Renal cortical epithelial cell (primary cell): ENCODE results near the gene PCK2. TPM values are rescaled to one million over a fixed set of nuclear protein-coding genes. Genes with fewer than 3 reads are reported as not detected.

Experiments
- DNase-seq: peaks from one replicate; pipeline ENCODE4 v3.0.0-alpha.2; 2011; ENCODE audit warnings: low read depth
- total RNA-seq: library from RNA; depleted of rRNA; stranded (reverse); fragments of >200 nt; gene quantifications from 2 replicates; pipeline ENCODE4 v1.2.3, GENCODE V29; 2014

PCK2 gene
- total RNA-seq, 1 donor from 2014 or later: 18.5 TPM

DNA sequence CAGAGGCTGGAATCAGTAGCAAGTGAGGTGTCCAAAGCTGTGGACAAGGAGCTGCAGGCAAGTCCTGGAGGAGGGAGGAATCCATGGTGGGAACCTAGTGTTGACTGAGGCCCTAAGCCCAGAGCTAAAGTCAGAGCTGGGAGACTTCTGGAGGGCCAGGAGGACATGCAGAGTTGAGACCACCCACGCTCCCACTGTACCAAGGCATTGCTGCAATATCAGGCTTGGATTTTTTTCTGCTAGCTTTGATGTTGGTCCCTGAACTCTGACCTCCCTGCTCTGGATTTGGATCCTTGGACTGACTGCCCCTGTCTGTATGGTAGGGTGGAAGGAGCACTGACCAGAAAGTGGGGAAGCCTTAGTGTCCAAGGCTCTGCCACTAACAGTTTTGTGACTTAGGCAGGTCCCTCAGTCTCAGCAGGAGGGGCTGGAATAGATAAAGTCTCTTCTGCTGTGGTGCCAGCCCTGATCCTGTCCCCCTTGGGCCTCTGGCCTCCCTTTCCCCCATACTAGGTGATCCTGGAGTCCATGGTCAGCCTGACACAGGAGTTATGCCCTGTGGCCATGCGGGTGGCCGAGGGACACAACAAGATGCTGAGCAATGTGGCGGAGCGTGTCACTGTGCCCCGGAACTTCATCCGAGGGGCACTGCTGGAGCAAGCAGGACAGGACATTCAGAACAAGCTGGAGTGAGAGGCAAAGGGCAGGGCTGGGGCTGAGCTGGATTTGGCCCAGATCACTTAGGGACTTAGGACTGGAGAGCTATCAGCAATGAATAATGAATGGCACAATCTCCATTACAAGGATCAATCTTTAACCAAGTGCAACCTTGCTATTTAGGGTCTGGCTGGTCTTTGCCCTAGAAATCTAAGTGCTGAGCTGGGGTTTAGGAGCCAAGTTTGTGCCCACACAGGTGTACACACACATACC is 32.9 kb upstream of the PCK2 start:
- DNase-seq: no peak

DNA sequence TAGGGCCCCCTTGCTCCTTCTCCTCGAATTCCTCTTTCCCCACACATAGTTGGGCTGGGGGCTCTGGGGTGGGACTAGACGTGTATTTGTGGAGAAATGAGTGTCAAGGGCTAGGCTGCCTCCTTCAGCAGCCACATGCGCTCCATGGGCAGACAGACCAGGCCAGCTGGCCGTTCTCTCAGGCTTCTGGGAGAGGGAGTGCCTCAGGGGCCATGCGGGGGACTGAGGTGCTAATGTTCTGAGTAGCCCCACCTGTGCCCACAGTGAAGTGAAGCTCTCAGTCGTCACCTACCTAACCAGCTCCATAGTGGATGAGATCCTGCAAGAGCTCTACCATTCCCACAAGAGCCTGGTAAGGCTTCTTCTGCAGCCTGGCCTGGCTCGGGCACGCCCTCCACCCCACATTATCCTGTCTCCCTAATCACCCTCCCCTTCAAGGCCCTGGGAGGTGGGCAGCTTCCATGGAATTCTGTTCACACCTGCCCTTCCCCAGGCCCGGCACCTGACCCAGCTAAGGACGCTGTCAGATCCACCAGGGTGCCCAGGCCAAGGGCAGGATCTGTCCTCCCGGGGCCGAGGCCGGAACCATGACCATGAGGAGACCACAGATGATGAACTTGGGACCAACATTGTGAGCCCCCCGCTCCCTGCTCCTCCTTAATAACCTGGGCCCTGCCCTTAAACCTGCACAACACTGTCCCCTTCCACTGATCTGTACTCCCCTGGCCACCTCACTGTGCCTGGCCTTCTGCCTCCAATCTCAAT is 31.7 kb upstream of the PCK2 start:
- no peak for DNase-seq

DNA sequence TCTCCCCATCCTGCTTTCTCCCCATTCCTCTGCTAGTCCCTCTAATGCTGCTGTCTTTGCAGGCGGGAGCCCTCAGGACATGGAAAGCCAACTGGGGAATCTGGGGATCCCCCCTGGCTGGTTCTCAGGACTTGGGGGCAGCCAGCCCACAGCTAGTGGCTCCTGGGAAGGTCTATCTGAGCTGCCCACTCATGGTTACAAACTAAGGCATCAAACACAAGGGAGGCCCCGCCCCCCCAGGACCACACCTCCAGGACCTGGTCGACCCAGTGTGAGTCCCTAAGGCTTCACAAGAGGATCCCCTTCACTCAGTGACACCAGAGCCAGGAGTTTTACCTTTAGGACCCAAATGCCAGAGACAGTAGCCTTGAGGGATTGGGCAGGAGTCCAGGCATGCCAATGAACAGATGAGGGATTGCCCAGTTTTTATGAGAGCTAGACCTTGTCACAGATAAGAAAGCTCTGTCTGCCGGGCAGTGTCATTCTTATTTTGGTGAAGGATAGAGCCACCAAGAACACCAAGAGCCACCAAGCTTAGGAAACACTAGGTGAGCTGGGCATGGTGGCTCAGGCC is 30.8 kb upstream of the PCK2 start:
- no peak for DNase-seq

DNA sequence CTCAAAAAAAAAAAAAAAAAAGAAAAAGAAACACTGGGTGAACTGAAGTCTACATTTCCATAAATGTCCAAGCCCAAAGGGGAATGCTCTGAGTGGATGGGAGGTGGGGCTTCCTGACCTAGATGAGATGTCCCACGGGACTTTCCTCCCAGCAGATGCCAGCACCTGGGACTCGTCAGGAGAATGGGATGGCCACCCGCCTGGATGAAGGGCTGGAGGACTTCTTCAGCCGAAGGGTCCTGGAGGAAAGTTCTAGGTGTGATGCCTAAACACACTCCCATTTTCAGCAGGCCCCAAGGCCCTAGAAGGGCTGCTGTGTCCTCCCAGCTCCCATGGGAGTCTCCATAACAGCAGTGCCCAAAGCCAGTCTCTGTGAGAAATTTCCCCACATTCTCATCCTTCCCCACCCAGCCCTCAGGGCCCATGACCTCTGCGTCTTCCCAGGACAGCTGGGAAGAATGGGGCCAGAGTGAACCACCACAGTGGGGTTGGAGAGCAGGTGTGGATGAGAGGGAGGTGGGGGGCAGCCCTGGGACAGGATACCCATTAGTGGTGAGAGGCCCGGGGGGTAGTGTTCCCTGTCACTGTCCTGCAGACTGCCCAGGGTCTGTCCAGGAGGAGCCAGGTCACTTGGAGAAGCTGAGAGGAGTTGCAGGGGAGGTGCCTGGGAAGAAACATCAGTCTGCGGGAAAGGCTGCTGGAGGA is 29.9 kb upstream of the PCK2 start:
- DNase-seq: no peak

DNA sequence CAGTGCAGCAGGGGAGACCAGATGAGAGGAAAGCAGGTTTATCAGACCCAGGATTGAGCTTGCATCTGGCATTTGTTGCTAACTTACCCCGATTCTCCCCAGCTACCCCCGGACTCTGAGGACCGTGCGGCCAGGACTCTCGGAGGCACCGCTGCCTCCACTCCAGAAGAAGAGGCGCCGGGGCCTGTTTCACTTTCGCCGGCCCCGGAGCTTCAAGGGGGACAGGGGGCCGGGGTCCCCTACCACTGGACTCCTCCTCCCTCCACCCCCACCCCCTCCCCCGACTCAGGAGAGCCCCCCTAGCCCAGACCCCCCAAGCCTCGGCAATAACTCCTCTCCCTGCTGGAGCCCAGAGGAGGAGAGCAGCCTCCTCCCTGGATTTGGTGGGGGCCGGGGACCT is 29.3 kb upstream of the PCK2 start:
- no peak for DNase-seq

DNA sequence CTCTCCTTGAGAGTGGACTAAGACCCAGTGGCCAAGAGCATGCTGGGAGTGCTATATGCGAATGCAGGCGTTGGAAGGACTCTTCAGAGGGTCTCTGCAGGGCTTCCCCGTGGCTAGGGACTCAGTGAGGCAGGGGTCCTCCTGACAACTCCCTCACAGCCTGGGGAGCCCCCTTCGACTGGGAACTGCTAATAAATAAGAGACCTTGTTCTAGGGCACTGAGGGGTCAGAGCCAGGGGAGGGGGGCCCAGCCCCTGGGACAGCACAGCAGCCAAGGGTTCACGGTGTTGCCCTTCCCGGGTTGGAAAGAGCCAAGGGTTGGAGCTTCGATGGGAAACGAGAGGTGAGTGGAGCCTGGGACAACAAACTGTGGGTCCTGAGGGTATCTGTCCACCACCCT is 28.7 kb upstream of the PCK2 start:
- no peak for DNase-seq

DNA sequence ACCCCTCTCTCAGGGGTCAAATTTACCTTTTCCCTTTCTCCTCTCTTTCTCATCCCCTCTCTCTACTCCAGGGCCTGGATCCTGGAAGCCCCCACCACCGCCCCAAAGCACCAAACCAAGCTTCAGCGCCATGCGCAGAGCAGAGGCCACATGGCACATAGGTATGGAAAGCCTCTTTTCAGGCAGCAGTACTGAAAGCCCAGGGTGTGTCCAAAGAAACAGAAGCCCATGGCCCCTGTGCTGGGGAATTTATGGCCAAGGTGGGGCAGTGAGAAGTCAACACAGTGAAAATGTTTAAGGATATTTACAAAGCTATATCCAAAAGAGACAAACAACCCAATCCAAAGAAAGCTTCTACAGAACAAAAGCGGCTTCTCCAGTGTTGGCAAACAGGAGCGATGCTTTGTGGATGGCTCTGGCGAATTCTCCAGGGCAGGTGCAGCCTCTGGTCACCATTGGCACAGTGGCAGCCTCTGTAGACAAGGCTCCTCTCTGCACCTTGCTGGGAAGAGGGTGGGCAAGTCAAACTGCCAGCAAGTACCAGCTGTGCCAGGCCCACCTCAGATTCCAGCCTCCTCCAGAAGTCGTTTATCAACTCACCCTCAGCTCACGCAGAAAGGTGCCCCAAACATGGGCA is 27.5 kb upstream of the PCK2 start:
- no peak for DNase-seq

DNA sequence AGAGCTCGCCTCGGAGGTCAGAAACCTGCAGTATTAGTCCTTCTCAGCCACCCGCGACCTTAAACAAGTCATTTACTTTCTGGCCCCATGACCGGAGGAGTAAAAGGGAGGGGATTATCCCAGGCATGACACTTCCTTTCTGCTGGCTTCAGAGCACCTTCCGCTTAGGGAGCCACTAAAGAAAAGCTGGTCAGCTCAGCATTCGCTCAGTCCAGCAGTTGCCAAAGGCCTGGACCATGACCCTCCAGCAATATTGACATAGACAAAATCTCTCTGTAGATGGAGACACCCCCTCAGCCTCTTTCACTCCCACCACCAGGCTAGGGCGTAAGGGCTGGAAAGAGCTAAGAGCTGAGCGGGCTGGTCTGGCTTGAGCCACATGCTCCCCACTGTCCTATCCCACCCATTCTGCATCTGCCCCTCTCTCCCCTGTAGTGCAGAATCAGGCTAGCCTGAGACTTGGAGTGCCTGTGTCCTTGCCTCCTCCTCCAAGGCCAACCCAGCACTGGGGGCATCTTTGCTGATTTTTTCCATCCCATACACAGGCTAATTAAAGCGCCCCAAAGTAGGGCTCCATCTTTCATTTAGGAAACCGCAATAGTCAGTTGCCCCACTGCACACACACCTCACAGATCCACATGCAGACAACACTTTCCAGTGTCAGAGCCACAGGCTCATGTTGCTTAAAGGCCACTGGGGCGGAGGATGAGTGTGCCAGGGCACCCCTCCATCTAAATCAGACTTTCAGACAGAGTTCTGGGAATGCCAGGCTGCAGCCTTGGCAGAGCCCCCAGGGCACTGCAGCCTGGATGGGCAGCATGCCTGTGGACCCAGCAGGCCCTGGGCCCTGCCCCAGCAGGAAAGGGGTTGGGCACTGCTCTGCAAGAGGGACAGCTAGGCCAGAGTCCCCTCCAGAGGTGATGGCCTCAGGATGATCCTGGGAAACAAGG is 26.7 kb upstream of the PCK2 start:
- DNase-seq: no peak

DNA sequence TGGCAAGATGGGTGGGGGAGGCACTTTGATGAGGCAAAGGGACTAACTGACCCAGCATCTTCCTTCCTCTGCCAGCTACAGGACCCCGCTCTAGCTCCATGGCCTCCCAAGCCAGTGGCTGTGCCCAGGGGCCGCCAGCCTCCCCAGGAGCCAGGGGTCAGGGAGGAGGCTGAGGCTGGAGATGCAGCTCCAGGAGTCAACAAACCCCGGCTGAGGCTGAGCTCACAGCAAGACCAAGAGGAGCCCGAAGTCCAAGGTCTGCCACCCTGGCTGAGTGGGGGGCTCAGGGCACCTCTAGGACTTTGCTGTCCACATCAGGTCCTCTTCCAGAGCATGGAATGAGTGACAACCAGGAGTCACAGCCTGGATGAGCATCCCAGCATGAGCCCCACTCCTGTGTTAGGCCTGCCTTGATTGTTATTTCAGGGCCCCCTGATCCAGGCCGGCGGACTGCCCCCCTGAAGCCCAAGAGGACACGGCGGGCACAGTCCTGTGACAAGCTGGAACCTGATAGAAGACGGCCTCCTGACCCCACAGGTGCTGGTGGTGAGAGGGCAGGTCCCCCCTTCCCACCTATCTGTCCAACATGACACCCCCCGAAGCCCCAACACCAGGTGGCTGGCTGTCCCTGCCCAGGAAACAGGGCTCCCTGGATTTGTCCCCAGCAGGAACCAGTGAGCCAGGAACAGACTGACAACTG is 25.2 kb upstream of the PCK2 start:
- DNase-seq: no peak

DNA sequence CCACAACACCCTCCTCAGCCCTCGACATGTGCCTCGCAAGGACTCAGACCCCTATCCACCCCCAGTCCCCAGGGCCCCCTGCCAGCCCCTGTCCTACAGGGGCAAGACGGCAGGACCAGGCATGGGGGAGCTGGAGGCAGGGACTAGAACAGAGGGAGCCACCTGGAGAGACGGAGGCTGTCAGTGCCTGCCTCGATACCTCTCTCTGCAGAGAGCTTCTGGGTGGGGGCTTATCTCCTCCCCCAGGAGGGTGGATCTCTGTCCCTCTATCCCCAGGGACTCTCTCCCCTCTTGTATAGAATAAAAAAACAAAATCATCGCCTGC is 24.7 kb upstream of the PCK2 start:
- DNase-seq: no peak

DNA sequence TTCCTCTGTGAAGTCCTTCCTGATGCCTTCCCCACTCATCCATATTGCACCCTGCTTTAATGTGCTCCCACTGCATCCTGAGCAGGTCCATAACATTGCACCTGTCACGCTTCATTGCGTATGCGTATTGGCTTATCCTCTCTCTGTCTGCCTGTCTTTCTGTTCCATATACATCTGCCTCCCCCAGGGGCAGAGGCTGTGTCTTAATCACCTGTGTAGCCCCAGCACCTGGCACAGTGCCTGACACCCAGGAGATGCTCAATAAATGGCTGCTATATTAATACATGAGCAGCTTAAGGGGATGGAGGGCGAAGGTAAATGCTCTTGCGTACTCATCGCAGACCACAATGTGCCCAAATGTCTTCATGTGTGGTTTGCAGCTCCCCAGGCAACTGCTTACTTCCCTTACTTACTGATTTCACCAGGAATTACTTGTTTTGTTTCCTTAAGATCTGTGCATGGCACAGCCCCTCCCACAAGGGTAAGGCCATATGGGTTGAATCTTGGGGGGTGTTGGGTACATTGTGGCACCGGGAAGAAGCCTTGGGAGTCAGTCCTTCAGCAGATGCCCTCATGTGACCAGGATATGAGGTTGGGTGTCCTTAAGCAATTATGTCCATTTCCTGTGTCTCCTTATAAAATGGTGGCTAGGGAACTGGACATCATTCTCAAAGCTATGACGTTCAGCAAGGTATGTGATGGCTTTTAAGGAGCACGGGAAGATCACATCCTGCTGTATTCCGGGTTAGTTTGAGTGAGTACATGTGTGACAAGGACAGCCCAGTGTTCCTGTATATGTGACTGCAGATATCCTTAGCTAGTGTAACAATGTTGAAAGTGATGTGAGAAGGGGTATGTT is 23.6 kb upstream of the PCK2 start:
- DNase-seq: no peak

DNA sequence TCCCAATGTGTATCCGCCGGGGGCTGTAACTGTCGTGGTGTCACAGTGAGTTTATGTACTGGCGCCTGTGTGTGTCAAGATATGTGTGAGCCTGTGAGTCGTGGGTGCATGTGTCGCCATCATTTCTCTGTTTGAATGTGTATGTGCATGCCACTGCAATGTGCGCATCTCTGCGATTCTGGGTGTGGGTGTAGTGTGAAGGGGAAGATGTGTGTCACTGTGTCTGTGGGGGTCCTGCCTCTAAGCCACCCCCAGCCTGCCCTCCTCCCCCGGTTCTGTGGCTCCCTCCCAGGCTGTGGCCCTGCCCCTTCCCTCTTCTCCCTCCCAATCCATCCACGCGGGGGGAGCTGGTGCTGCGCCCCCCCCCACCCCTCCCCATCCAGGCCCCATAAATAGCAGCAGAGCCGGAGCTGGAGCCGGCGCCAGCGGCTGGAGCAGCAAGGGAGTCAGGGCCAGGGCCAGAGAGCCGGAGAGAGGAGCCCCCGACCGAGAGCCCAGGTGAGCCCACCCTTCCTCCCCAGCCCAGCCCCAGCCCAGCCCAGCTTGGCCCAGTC is 22.9 kb upstream of the PCK2 start, which contains the start of gene CPNE6:
Gene CPNE6 (plus strand): TSS at position 419 of the 554 bp plus-strand sequence. CDS start 1,375 bp downstream, outside the sequence.
- no peak for DNase-seq

DNA sequence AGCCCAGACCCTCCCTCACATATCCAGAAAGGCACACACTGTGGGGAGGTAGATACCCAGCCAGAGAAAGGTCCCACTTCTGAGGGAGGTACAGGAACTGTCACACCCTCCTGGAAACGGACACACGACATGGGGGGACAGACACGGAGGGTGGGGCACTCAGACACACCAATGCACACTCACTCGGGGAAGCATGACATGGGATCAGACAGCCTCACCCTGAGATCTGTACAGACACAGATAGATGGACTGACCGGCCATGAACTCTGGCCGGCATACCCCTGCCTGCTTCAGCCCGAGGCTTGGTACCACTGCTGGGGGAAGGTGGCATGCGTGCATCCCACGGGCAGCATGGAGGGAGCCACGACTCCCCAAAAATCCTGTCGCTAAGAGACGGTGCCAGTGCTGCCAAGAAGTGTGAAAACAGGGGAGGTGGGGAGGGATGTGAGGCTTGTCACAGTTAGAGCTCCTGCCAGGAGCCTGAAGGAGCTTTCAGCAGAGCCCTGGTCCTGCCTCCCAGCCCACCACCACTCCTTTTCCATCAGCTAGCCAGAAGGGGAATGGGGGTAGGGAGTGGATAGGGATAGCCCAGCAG is 22.2 kb upstream of the PCK2 start:
- no peak for DNase-seq

DNA sequence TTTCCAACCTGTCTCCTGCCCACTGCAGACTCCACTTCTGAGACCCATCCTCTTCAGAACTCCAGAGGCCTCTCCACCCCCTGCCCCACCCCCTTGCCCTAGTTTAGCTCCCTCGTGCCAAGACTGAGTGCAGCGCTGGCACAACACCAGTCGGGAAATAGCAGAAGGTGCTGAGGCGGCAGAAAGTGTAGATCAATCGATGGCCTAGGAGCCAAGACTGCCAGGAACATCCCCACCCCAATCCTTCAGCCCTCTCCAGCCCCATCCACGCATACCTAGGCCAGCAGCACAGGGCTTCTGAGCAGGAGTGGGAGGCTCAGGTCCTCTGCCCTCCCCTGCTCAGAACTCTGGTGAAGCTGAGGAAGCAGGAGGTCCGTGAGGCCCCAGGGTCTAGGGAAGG is 21.7 kb upstream of the PCK2 start:
- no peak for DNase-seq

DNA sequence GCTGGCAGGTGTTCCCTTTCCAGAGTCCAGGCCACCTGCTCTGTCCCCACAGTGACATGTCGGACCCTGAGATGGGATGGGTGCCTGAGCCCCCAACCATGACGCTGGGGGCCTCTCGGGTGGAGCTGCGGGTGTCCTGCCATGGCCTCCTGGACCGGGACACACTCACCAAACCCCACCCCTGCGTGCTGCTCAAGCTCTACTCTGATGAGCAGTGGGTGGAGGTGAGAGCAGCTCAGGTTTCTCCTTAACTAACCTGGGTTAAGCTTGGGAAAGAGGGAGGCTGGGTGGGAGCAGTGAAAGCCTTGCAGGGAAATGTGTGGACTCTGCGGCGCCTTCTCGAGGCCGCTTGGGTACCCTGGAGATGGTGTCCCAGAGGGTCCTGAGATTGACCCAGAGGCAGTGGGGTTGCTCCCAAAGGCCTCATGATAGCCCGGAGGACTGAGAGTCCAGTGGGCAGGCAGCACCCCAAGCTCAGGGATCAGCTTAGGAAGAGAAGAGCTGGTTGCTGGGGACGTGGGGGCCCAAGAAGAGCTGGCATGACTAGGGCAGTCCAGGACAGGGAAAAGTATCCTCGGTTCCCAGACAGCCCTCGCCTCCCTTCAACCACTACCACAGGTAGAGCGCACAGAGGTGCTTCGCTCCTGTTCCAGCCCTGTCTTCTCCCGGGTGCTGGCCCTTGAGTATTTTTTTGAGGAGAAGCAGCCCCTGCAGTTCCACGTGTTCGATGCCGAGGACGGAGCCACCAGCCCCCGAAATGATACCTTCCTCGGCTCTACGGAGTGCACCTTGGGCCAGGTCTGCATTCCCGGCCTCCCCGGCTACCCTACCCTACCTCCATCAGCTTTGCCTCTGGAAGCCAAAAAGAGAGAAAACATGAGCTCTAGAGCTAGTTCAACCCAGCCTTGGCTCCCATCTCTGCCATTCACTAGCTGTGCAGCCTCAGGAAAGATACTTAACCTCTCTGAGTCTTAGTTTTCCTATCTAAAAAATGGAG is 20.9 kb upstream of the PCK2 start:
- no peak for DNase-seq

DNA sequence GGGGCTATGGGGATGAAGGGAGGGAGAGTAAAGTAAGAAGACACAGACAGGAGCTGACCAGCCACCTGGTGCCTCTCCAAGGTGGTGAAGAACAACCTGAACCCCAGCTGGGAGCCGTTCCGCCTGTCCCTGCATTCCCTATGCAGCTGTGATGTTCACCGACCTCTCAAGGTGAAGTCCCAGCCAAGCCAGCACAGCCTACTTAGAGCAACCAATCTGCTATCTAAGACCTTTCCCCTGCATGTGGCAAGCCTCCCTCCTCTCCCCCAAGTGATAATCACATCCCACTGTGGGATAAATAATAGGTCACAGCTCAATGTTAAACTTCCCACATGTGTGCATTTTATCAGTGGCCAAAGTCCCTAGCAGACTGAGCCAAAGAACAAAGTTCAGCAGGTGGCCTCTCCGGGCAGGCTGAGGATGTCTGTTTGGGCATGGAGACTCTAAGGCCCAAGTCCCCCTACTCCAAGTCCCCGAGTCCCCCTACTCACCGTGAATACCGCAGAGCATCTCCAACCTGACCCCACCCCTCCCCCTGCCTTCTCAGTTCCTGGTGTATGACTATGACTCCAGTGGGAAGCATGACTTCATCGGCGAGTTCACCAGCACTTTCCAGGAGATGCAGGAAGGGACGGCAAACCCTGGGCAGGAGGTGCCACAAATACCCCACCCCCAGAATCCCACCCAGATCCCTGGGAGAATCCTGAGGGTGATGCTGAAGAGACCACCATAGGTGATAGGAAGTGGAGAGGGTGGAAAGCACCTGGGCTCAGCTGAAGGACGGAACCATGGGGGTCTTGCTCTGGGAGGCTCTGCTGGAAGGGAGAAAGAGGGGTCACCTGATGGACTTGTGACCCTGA is 19.3 kb upstream of the PCK2 start:
- DNase-seq: no peak
